ENCODE results near the gene GRM6. TPM values are rescaled to one million over a fixed set of nuclear protein-coding genes. Genes with fewer than 3 reads are reported as not detected.

The GRM6 gene
- total and polyA plus RNA-seq, 9 of the 15 experiments (the other 6 are each of a cell fraction or from before 2014, with no cell fraction given) = not detected

GRCh38 chr5:178997191-178997590, 2.1 kb upstream of the GRM6 start:
- H2AFZ ChIP-seq (ENCODE audit: low read depth, low read length) = no peak overlapping the region

More at GRCh38 chr5:178997191-178997590, 2.1 kb upstream of the GRM6 start:
- H3K27me3 ChIP-seq (ENCODE audit: control insufficient read depth in 2 of 2, insufficient read depth in 2 of 2, low read length in 2 of 2) = peaks cover 0 to 51% of the 10 kb centered on the region in 2 experiments; a peak in 2 of 5 replicates
- H3K36me3 ChIP-seq (ENCODE audit: control insufficient read depth, insufficient read depth, low read length) = no peaks in the 10 kb centered on the region
- no peak for DNase-seq (ENCODE audit: extremely low read depth in 1 of 4, low spot score in 3 of 4)
- no peak overlapping the region for H3K4me3 ChIP-seq
- in situ Hi-C loops (cut with MboI) (no loop called here), intact Hi-C loops (cut with micrococcal nuclease) (no loop called here)
- no peak overlapping the region for H3K27ac ChIP-seq (ENCODE audit: extremely low read depth, low read depth, low read length)
- no peaks in the 10 kb centered on the region; a peak in 1 of 5 replicates for H3K4me1 ChIP-seq (replicated peaks in 1 of 2; ENCODE audit: control insufficient read depth in 2 of 2, insufficient read depth in 2 of 2, low read length in 2 of 2)
- 0% methylated on average over 6 of the region's 6 CpGs for WGBS (ENCODE audit: insufficient coverage, low coverage, missing lambda C conversion rate)
- H4K20me1 ChIP-seq (replicated peaks; ENCODE audit: control insufficient read depth, insufficient read depth, low read length) = no peaks in the 10 kb centered on the region
- no TSS peak for BruUV-seq (replicated peaks)
- no peaks in the 10 kb centered on the region for H3K9me1 ChIP-seq (ENCODE audit: control insufficient read depth, insufficient read depth, low read length)
- H3K4me2 ChIP-seq (ENCODE audit: insufficient read depth, low read length) = no peak overlapping the region
- CTCF ChIA-PET (ENCODE audit: low intra/inter-chr PET ratio) = no interaction called here
- no peaks in the 10 kb centered on the region for H3K79me2 ChIP-seq (ENCODE audit: control insufficient read depth, insufficient read depth, low read length)
- POLR2A ChIA-PET = interaction anchor here (1.0 kb wide), 1 partner anchor 13 kb away, joined by 5 read pairs; no protein-coding TSS in a partner anchor
- no peak for FAIRE-seq
- no peak overlapping the region for H3K9ac ChIP-seq (ENCODE audit: insufficient read depth in 1 of 2, low read depth in 2 of 2, low read length in 2 of 2)
- no peaks in the 10 kb centered on the region for H3K9me3 ChIP-seq (replicated peaks; ENCODE audit: control insufficient read depth, insufficient read depth, low read depth, low read length)
- no peak for ATAC-seq
- TF ChIP-seq NCOA4 (IDR thresholded peaks at IDR 0.05; ENCODE audit: partially characterized antibody) (no peak), ZNF766 (CRISPR knock-in tag; conservative IDR thresholded peaks at IDR 0.05) (no peak), CREM (IDR thresholded peaks at IDR 0.05; ENCODE audit: low read depth) (no peak), ZMIZ1 (IDR thresholded peaks at IDR 0.05; ENCODE audit: low read depth in 2 of 2, low read length in 2 of 2) (no peak), ARID1B (IDR thresholded peaks at IDR 0.05) (no peak), ZNF79 (CRISPR knock-in tag; IDR thresholded peaks at IDR 0.05; ENCODE audit: low read depth) (no peak)

Measured in K562 (cell line).